ENCODE measurements around the gene DHX57. TPM values are rescaled to one million over a fixed set of nuclear protein-coding genes. Genes with fewer than 3 reads are reported as not detected.

Gene DHX57
- polyA plus RNA-seq (2014; cell fraction: cytosol; rRNA removed) = 17.0 and 19.3 TPM in 2 replicates
- 19.9 and 27.5 TPM in 2 replicates for polyA plus RNA-seq (2014; cell fraction: nucleus; rRNA removed)

GRCh38 chr2:38875576-38876367 lies at the start of gene DHX57, which contains the start of gene MORN2:
Gene DHX57 (minus strand): TSS chr2:38875934. CDS start chr2:38868405, 7,529 bp downstream.
Gene MORN2 (plus strand): TSS chr2:38875976.
- peak; percentile 80 for DNase-seq (ENCODE audit: low spot score)

DNA sequence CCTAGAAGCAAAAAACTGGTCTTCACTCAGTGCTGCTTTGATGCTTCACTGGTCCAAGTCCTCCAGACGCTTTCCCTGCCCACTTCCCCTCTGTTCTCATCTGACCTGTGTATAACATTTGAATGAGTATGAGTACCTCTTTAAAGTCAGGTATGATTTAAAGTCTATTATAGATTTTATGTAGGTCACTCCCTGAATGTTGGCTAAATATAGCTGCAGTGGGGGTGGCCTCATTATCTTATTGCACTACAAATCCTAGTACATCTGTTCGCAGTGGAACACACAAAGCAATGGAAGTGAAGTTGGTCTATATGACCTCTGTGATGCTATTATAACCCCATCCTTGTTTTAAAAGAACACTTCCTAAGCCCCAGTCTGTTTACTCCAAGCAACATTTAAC lies 47.2 kb upstream of the DHX57 start:
- DNase-seq (ENCODE audit: low spot score) = no peak

GRCh38 chr2:38922389-38922788 lies 46.7 kb upstream of the DHX57 start:
- DNase-seq (ENCODE audit: low spot score) = no peak

DNA sequence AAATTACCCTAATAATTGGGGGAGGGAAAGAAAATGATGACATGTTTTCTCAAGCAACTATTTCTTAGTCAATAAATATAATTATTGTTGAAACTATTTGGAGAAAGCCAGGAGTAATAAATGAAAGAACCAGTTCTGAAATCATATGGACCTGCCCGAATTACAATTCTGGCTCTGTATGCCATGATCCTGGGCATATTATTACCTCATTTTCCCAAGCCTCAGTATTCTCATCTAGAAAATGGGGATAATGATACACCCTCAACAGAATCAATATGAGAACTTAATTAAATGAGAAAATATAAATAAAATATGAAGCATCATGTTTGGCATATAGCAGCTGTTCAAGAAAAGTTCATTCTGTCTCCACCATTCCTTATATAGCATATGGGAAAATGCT lies 36.9 kb upstream of the DHX57 start:
- DNase-seq (ENCODE audit: low spot score) = no peak

GRCh38 chr2:38911191-38911590 lies 35.5 kb upstream of the DHX57 start:
- DNase-seq (ENCODE audit: low spot score) = no peak

- DNase-seq (ENCODE audit: low spot score) = no peak
Measured at GRCh38 chr2:38909872-38910271, 34.1 kb upstream of the DHX57 start.

DNA sequence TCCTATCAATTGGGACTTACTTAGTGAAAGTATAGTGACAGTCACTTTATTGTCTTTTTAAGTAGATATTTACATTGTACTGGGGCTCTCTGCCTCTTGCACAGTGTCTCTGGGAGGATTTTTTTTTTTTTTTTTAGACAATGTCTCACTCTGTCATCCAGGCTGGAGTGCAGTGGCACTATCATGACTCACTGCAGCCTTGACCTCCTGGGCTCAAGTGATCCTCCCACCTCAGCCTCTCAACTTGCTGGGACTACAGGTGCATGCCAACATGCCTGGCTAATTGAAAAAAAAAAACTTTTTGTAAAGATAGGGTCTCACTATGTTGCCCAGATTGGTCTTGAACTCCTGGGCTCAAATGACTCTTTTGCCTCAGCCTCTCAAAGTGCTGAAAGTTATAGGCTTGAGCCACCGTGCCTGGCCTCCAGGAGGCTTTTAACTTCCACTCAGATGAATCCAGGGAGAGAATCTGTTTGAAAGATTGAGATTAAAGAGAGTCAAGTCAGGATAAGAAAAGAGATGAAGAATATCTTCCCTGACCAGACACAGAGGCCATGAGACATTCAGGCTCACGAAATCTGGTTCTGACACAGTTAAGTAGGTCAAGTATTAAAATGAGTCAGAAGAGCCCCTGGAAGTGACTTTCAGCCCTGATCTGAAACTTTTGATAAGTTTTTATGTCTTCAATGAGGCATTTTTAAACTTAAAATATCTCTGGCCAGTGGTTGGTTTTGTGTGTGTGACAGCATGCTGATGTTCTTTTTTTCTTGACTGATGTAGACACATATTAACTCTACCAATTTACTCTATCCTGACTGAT lies 32.2 kb upstream of the DHX57 start:
- DNase-seq (ENCODE audit: low spot score) = no peak

GRCh38 chr2:38907242-38907641 lies 31.5 kb upstream of the DHX57 start:
- DNase-seq (ENCODE audit: low spot score) = no peak

DNA sequence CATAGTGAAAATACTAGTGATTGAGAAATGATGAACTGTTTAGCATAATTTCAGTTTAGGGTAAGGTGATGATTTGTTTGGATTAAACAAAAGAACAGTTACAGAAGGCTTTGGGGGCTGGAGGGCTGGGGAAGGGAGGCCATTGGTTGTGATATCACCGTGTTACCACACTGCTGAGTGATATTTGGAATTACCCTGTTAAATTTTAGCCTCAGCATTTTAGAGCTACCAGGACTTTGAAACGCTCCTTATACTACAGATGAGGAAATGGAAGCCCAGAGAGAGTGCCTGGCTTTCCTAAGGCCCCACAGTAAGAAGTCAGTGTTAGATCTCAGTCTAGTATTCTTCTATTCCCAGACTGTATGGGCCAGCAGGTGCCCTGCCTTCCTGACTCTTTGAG lies 29.5 kb upstream of the DHX57 start:
- DNase-seq (ENCODE audit: low spot score) = no peak

- no peak for DNase-seq (ENCODE audit: low spot score)
Measured at GRCh38 chr2:38900726-38901125, 25.0 kb upstream of the DHX57 start.

- DNase-seq (ENCODE audit: low spot score) = no peak
Measured at GRCh38 chr2:38898256-38898655, 22.5 kb upstream of the DHX57 start.

- no peak for DNase-seq (ENCODE audit: low spot score)
Measured at GRCh38 chr2:38892819-38893218, 17.1 kb upstream of the DHX57 start.

GRCh38 chr2:38889575-38889974 lies 13.8 kb upstream of the DHX57 start, which contains the start of gene ARHGEF33:
Gene ARHGEF33 (plus strand): TSS chr2:38889875. CDS start chr2:38919448, 29,573 bp downstream.
- DNase-seq (ENCODE audit: low spot score) = peak; percentile 27

- no peak for DNase-seq (ENCODE audit: low spot score)
Measured at GRCh38 chr2:38889045-38889444, 13.3 kb upstream of the DHX57 start.

GRCh38 chr2:38887902-38888554 lies 12.3 kb upstream of the DHX57 start:
- no peak for DNase-seq (ENCODE audit: low spot score)

GRCh38 chr2:38887347-38887746 lies 11.6 kb upstream of the DHX57 start:
- no peak for DNase-seq (ENCODE audit: low spot score)

- DNase-seq (ENCODE audit: low spot score) = no peak
Measured at GRCh38 chr2:38886063-38886462, 10.3 kb upstream of the DHX57 start.

DNA sequence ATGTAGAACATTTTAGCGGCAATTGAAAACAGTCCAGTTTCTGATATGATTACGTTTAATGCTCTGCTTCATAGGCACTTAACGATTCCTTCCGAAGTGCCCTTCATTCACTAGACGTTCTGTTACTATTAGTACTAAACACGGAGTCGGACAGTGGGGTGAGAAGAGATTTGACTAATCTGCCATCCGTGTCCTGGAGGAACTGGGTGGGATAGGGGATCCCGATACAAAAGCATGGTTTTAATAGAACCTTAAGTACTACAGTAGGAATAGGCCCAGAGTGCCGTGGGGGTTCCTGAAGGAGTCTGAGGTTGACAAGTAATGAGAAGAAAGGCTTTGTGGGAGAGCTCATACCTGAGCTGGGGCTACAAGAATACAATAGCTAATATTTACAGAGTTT lies 673 bp upstream of the DHX57 start:
- no peak for DNase-seq (ENCODE audit: low spot score)

DNA sequence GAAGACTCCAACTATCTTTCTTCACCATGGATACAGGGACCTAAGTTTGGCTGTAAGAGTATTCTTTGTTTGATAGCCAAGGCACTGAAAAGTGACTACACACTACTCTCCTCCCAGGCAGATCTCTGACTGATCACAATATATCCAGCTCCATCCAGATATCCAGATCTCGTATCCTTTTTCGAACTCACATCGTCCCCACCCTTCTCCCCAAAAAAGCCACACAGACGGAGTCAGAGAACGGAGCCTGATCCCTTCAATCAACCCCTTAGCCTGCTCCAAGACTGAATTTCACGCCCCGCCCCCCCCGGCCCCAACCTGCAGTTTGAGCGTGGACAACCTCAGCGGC lies 533 bp downstream of the DHX57 start:
- no peak for DNase-seq (ENCODE audit: low spot score)

GRCh38 chr2:38873763-38874162 lies 2.0 kb downstream of the DHX57 start:
- DNase-seq (ENCODE audit: low spot score) = no peak

- no peak for DNase-seq (ENCODE audit: low spot score)
Measured at GRCh38 chr2:38871432-38871831, 4.3 kb downstream of the DHX57 start.

All from SK-N-DZ (cell line).